Ectodermal cell (in vitro differentiated cells): ENCODE data around the gene TSTD2.

Source experiments
- H3K27ac ChIP-seq: 2 replicates; pipeline ENCODE4 v1.7.0; 2013; ENCODE audit warnings: mild to moderate bottlenecking, low read depth, low read length; ENCODE audit not compliant: insufficient read depth, poor library complexity, severe bottlenecking
- H3K27me3 ChIP-seq: 2 replicates; pipeline ENCODE4 v1.7.0; 2013; ENCODE audit warnings: mild to moderate bottlenecking, low read length; ENCODE audit not compliant: insufficient read depth, control insufficient read depth, poor library complexity, severe bottlenecking
- H3K36me3 ChIP-seq: one replicate; pipeline ENCODE4 v1.7.0; 2013; ENCODE audit warnings: low read length; ENCODE audit not compliant: control insufficient read depth, insufficient read depth
- H3K4me1 ChIP-seq: one replicate; pipeline ENCODE4 v1.7.0; 2013; ENCODE audit warnings: low read length; ENCODE audit not compliant: control insufficient read depth, insufficient read depth
- H3K4me3 ChIP-seq: 2 replicates; pipeline ENCODE4 v1.7.0; 2013; ENCODE audit warnings: low read depth, low read length, control low read depth; ENCODE audit not compliant: insufficient read depth
- H3K9me3 ChIP-seq: 2 replicates; pipeline ENCODE4 v1.7.0; 2013; ENCODE audit warnings: mild to moderate bottlenecking, low read length, moderate library complexity; ENCODE audit not compliant: control insufficient read depth
- WGBS, 2 experiments: methylation state at CpG; one replicate each; pipeline ENCODE4 v1.1.7; 2013; ENCODE audit warnings: missing lambda C conversion rate in 2 of 2; 5-methylcytosine and 5-hydroxymethylcytosine counted together

The TSTD2 gene

GRCh38 chr9:97556036-97556720 lies 77.0 kb downstream of the TSTD2 start:
- Histone ChIP-seq H3K4me3 (no peak overlapping the region), H3K4me1 (no peaks in the 10 kb centered on the region), H3K27me3 (no peaks in the 10 kb centered on the region), H3K27ac (no peak overlapping the region), H3K9me3 (no peaks in the 10 kb centered on the region), H3K36me3 (no peaks in the 10 kb centered on the region)
- 95 to 96% methylated on average over 10 of the region's 10 CpGs for WGBS, 2 experiments

DNA sequence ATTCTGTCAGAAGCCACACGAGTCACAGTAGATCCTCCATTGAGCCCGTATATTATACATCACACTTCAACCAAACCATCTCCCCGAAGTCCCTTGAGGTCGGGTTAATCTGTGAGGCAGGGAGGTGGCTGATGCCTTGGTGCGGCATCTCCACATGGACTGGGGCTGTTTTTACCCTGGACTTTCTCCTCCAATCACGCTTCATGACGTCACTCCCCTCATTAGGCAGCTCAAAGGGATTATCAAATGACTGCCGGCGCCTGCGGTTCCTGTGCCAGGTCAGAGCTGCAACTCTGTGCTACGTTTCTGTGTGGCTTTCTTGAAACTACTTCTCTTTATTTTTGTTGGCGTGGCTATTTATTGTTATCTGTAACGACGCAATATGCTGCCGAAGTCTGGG lies 78.0 kb downstream of the TSTD2 start:
- H3K27me3 ChIP-seq = no peaks in the 10 kb centered on the region
- no peaks in the 10 kb centered on the region for H3K36me3 ChIP-seq
- no peak overlapping the region for H3K4me3 ChIP-seq
- 83 to 90% methylated on average over 15 of the region's 15 CpGs for WGBS, 2 experiments
- no peaks in the 10 kb centered on the region for H3K4me1 ChIP-seq
- H3K27ac ChIP-seq = no peak overlapping the region
- no peaks in the 10 kb centered on the region for H3K9me3 ChIP-seq

GRCh38 chr9:97554566-97555075 lies 78.5 kb downstream of the TSTD2 start:
- H3K27me3 ChIP-seq = no peaks in the 10 kb centered on the region
- no peaks in the 10 kb centered on the region for H3K4me1 ChIP-seq
- no peaks in the 10 kb centered on the region for H3K9me3 ChIP-seq
- H3K4me3 ChIP-seq = no peak overlapping the region
- H3K27ac ChIP-seq = no peak overlapping the region
- no peaks in the 10 kb centered on the region for H3K36me3 ChIP-seq
- 90 to 94% methylated on average over 6 of the region's 6 CpGs for WGBS, 2 experiments

GRCh38 chr9:97553841-97554240 lies 79.3 kb downstream of the TSTD2 start:
- H3K27ac ChIP-seq = no peak overlapping the region
- H3K9me3 ChIP-seq = no peaks in the 10 kb centered on the region
- no peaks in the 10 kb centered on the region for H3K4me1 ChIP-seq
- H3K36me3 ChIP-seq = no peaks in the 10 kb centered on the region
- no peaks in the 10 kb centered on the region for H3K27me3 ChIP-seq
- WGBS, 2 experiments = 92 to 95% methylated on average over 5 of the region's 5 CpGs
- H3K4me3 ChIP-seq = no peak overlapping the region

DNA sequence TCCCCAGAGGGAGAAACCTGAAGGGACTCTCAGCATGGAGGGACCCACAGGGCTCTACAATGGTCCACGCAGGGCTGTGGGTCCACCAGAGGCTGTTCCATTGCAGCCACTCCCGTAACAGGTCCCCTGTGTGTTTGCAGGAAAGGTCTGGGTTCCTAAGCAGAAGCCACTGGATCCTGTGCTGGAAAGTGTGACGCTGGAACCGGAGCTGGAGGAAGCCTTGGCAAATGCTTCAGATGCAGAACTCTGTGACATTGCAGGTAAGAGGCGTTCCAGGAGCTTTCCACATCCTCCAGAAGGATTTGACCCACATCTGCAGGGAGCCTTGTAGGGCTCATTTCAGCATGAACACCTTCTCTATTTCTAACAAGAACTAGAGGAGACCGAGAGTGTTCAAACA lies 80.0 kb downstream of the TSTD2 start:
- Histone ChIP-seq H3K4me3 (no peak overlapping the region), H3K9me3 (no peaks in the 10 kb centered on the region), H3K4me1 (no peaks in the 10 kb centered on the region), H3K27ac (no peak overlapping the region), H3K27me3 (no peaks in the 10 kb centered on the region), H3K36me3 (no peaks in the 10 kb centered on the region)
- WGBS, 2 experiments = 91 to 94% methylated on average over 6 of the region's 6 CpGs

GRCh38 chr9:97551308-97551707 lies 81.9 kb downstream of the TSTD2 start:
- WGBS, 2 experiments = 93 to 98% methylated on average over 2 to 5 of the region's 5 CpGs
- H3K4me1 ChIP-seq = no peaks in the 10 kb centered on the region

GRCh38 chr9:97550386-97550785 lies 82.8 kb downstream of the TSTD2 start:
- no peaks in the 10 kb centered on the region for H3K9me3 ChIP-seq
- H3K36me3 ChIP-seq = no peaks in the 10 kb centered on the region
- H3K4me3 ChIP-seq = no peak overlapping the region
- H3K27me3 ChIP-seq = no peaks in the 10 kb centered on the region
- 100% methylated on average over 1 of the region's 1 CpG; no CpG with 5 or more reads in 1 of the 2 experiments for WGBS, 2 experiments
- no peak overlapping the region for H3K27ac ChIP-seq
- no peaks in the 10 kb centered on the region for H3K4me1 ChIP-seq

More at GRCh38 chr9:97551308-97551707, 81.9 kb downstream of the TSTD2 start:
- Histone ChIP-seq H3K9me3 (no peaks in the 10 kb centered on the region), H3K27me3 (no peaks in the 10 kb centered on the region), H3K4me3 (no peak overlapping the region), H3K36me3 (no peaks in the 10 kb centered on the region), H3K27ac (no peak overlapping the region)
